ENCODE results near the gene MEIS2.

The MEIS2 gene

GRCh38 chr15:36943508-36944361, 156.6 kb downstream of the MEIS2 start:
- no peak overlapping the region for H3K27ac Mint-ChIP-seq
- H3K4me3 Mint-ChIP-seq: no peak overlapping the region
- H3K27me3 Mint-ChIP-seq: no peaks in the 10 kb centered on the region
- intact Hi-C loops (cut with micrococcal nuclease): no loop called here
- no peaks in the 10 kb centered on the region for H3K36me3 Mint-ChIP-seq (ENCODE audit: low read depth)
- no peaks in the 10 kb centered on the region for H3K4me1 Mint-ChIP-seq (ENCODE audit: low read depth)
- no peaks in the 10 kb centered on the region for H3K9me3 Mint-ChIP-seq

- no peaks in the 10 kb centered on the region for H3K4me1 Mint-ChIP-seq (ENCODE audit: low read depth)
- no peaks in the 10 kb centered on the region for H3K36me3 Mint-ChIP-seq (ENCODE audit: low read depth)
- H3K27ac Mint-ChIP-seq: no peak overlapping the region
- no peaks in the 10 kb centered on the region for H3K27me3 Mint-ChIP-seq
- no peak overlapping the region for H3K4me3 Mint-ChIP-seq
- intact Hi-C loops (cut with micrococcal nuclease): no loop called here
- no peaks in the 10 kb centered on the region for H3K9me3 Mint-ChIP-seq
Observed at GRCh38 chr15:36942248-36942827, 158.0 kb downstream of the MEIS2 start.

DNA sequence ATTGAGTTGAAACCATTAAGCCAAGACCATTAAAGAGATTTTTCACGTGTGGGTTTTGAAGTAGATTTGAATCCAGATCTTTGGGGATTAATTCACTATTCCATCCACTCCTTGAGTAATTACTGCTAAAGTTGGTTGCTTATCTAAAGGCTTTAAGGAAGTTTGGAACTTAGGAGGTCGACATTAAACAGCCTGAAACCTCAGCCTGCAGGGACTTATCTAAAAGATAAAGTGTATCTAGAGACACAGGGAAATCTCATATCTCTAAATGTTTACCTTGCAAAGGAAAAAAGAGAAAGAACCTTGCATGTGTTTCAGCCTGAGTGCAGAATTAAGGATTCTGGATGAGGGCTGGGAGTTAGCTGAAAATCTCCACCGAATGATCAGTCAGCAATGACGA, 158.6 kb downstream of the MEIS2 start:
- Mint-ChIP-seq H3K9me3 (no peaks in the 10 kb centered on the region), H3K27ac (no peak overlapping the region), H3K27me3 (no peaks in the 10 kb centered on the region), H3K4me1 (ENCODE audit: low read depth) (no peaks in the 10 kb centered on the region), H3K36me3 (ENCODE audit: low read depth) (no peaks in the 10 kb centered on the region), H3K4me3 (no peak overlapping the region)
- intact Hi-C loops (cut with micrococcal nuclease): no loop called here

DNA sequence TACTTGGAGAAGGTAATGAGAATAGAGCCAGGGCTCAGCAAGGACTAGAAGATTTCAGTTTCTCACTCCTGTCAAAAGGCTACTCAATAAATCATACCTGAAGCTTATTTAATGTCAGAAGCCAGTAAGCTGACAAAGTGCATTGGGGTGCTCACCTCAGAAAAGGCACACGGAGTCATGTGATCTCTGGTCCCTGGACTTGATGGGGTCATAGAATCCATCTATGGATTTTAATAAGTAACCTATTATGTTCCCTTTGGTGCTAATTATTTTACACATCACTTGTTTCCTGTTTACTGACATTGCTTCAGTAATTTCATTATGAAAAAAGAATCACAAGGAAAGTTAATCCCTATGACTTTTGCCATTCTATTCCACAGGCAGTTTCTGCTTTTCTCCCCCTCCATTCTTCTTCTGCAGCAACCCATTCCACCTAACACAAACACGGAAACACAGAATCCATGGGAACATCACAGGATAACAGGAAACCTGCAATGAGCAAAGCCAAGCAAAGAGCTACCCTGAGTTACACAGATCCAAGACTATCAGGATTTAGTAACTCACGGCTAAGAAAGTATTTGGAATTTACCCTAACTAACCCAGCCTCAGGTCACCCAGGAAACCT, 159.6 kb downstream of the MEIS2 start:
- no peaks in the 10 kb centered on the region for H3K9me3 Mint-ChIP-seq
- H3K36me3 Mint-ChIP-seq (ENCODE audit: low read depth): no peaks in the 10 kb centered on the region
- no peaks in the 10 kb centered on the region for H3K27me3 Mint-ChIP-seq
- H3K4me1 Mint-ChIP-seq (ENCODE audit: low read depth): no peaks in the 10 kb centered on the region
- no peak overlapping the region for H3K27ac Mint-ChIP-seq
- intact Hi-C loops (cut with micrococcal nuclease): no loop called here
- no peak overlapping the region for H3K4me3 Mint-ChIP-seq

- H3K9me3 Mint-ChIP-seq: no peaks in the 10 kb centered on the region
- H3K36me3 Mint-ChIP-seq (ENCODE audit: low read depth): no peaks in the 10 kb centered on the region
- H3K27me3 Mint-ChIP-seq: no peaks in the 10 kb centered on the region
- H3K27ac Mint-ChIP-seq: no peak overlapping the region
- no peaks in the 10 kb centered on the region for H3K4me1 Mint-ChIP-seq (ENCODE audit: low read depth)
- no peak overlapping the region for H3K4me3 Mint-ChIP-seq
- intact Hi-C loops (cut with micrococcal nuclease): no loop called here
Observed at GRCh38 chr15:36940219-36940618, 160.1 kb downstream of the MEIS2 start.

DNA sequence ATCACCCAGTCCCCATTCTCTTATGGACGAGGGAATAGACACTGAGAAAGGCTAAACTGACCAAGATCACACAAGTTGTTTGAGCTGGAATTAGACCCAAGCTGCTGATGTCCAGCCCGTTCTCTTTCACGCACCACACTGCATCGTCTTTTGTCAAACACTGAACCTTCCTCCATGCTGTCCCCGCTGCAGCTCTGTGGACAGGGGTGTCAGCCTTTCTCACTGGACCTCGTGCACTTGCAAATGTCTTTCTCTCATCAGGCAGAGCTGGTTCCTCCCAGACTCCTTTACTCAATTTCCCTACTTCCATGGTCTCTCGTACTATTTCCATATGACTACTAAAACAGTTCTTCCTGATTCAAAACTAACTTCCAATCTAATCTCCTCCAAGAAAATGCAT, 161.6 kb downstream of the MEIS2 start:
- no peaks in the 10 kb centered on the region for H3K36me3 Mint-ChIP-seq (ENCODE audit: low read depth)
- H3K27ac Mint-ChIP-seq: no peak overlapping the region
- intact Hi-C loops (cut with micrococcal nuclease): no loop called here
- no peaks in the 10 kb centered on the region for H3K9me3 Mint-ChIP-seq
- no peak overlapping the region for H3K4me3 Mint-ChIP-seq
- H3K27me3 Mint-ChIP-seq: no peaks in the 10 kb centered on the region
- H3K4me1 Mint-ChIP-seq (ENCODE audit: low read depth): no peaks in the 10 kb centered on the region

DNA sequence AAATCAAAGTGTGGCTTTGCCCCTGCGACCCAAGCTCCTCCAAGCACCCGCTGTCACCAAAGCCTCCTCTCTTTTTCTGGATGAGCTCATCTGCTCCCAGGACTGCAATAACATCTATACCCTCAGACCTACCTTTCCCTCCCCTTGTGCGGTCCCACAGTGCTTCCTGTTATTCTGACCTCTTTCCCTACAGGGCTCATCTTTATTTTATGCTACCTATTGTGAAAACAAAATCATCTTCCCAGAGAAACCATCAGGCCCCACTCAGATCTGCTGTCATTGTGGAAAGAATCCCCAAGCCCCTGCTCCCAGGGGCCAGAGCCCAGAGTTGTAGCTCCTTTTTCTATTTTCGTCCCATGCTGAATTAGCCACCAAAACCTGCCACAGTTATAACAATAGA, 162.2 kb downstream of the MEIS2 start:
- intact Hi-C loops (cut with micrococcal nuclease): no loop called here
- no peaks in the 10 kb centered on the region for H3K9me3 Mint-ChIP-seq
- no peak overlapping the region for H3K4me3 Mint-ChIP-seq
- H3K27me3 Mint-ChIP-seq: no peaks in the 10 kb centered on the region
- no peaks in the 10 kb centered on the region for H3K4me1 Mint-ChIP-seq (ENCODE audit: low read depth)
- H3K27ac Mint-ChIP-seq: no peak overlapping the region
- H3K36me3 Mint-ChIP-seq (ENCODE audit: low read depth): no peaks in the 10 kb centered on the region

DNA sequence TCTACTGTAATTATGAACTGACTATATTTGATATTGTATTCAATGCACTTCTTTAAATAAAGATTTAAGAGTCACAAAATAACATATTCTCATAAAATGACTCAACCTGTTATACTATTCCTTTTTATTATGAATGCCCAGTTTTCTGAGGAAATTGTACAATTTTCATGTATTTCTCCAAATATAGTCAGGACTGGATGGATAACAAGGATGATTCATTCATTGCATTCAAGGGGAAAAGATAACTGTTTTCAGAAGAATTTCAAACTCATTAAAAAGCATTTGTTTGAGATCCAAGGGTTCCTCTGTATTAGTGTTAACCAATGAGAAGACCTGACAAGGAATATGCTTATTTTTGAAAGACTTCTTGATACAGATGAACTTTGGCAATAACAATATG, 163.7 kb downstream of the MEIS2 start:
- Mint-ChIP-seq H3K4me3 (no peak overlapping the region), H3K9me3 (no peaks in the 10 kb centered on the region), H3K4me1 (ENCODE audit: low read depth) (no peaks in the 10 kb centered on the region), H3K27me3 (no peaks in the 10 kb centered on the region), H3K36me3 (ENCODE audit: low read depth) (no peaks in the 10 kb centered on the region), H3K27ac (no peak overlapping the region)
- intact Hi-C loops (cut with micrococcal nuclease): no loop called here

- Mint-ChIP-seq H3K27me3 (no peaks in the 10 kb centered on the region), H3K36me3 (ENCODE audit: low read depth) (no peaks in the 10 kb centered on the region), H3K4me1 (ENCODE audit: low read depth) (no peaks in the 10 kb centered on the region), H3K27ac (no peak overlapping the region), H3K9me3 (no peaks in the 10 kb centered on the region), H3K4me3 (no peak overlapping the region)
- intact Hi-C loops (cut with micrococcal nuclease): no loop called here
Observed at GRCh38 chr15:36933255-36933990, 166.9 kb downstream of the MEIS2 start.

GRCh38 chr15:36932070-36932469, 168.3 kb downstream of the MEIS2 start:
- no peaks in the 10 kb centered on the region for H3K27me3 Mint-ChIP-seq
- no peaks in the 10 kb centered on the region for H3K9me3 Mint-ChIP-seq
- no peak overlapping the region for H3K4me3 Mint-ChIP-seq
- H3K27ac Mint-ChIP-seq: no peak overlapping the region
- H3K4me1 Mint-ChIP-seq (ENCODE audit: low read depth): no peaks in the 10 kb centered on the region
- H3K36me3 Mint-ChIP-seq (ENCODE audit: low read depth): no peaks in the 10 kb centered on the region
- intact Hi-C loops (cut with micrococcal nuclease): no loop called here

- Mint-ChIP-seq H3K4me1 (ENCODE audit: low read depth) (no peaks in the 10 kb centered on the region), H3K9me3 (no peaks in the 10 kb centered on the region), H3K36me3 (ENCODE audit: low read depth) (no peaks in the 10 kb centered on the region), H3K4me3 (no peak overlapping the region), H3K27ac (no peak overlapping the region), H3K27me3 (no peaks in the 10 kb centered on the region)
- intact Hi-C loops (cut with micrococcal nuclease): no loop called here
Observed at GRCh38 chr15:36931434-36931833, 168.9 kb downstream of the MEIS2 start.

GRCh38 chr15:36926427-36926825, 173.9 kb downstream of the MEIS2 start:
- no peaks in the 10 kb centered on the region for H3K9me3 Mint-ChIP-seq
- no peak overlapping the region for H3K4me3 Mint-ChIP-seq
- no peaks in the 10 kb centered on the region for H3K4me1 Mint-ChIP-seq (ENCODE audit: low read depth)
- no peaks in the 10 kb centered on the region for H3K36me3 Mint-ChIP-seq (ENCODE audit: low read depth)
- H3K27ac Mint-ChIP-seq: no peak overlapping the region
- no peaks in the 10 kb centered on the region for H3K27me3 Mint-ChIP-seq
- intact Hi-C loops (cut with micrococcal nuclease): no loop called here

GRCh38 chr15:36925653-36926426, 174.5 kb downstream of the MEIS2 start:
- Mint-ChIP-seq H3K4me1 (ENCODE audit: low read depth) (no peaks in the 10 kb centered on the region), H3K27ac (no peak overlapping the region), H3K36me3 (ENCODE audit: low read depth) (no peaks in the 10 kb centered on the region), H3K27me3 (no peaks in the 10 kb centered on the region), H3K4me3 (no peak overlapping the region), H3K9me3 (no peaks in the 10 kb centered on the region)
- intact Hi-C loops (cut with micrococcal nuclease): no loop called here

Measured in dendritic cell treated with granulocyte-macrophage colony-stimulating factor and Interleukin-4, amounts not matched to agents 40 ng/mL and 50 ng/mL, for 4 days (primary cell).